HepG2 (cell line): ENCODE measurements around the gene GJA3. TPM values are rescaled to one million over a fixed set of nuclear protein-coding genes. Genes with fewer than 3 reads are reported as not detected.

ENCODE experiments used
- ATAC-seq: fragments of 200-7000 bp; cut with Tn5 transposase; 3 replicates; pipeline ENCODE4 v1.9.1; 2020; ENCODE audit warnings: mild to moderate bottlenecking, moderate library complexity
- BruUV-seq: library from RNA; stranded (reverse); fragments of 400-500 nt; replicated peaks from 2 replicates; lab custom pipeline; 2021; lab: Mats Ljungman, UMichigan
- CTCF ChIA-PET: fragments of 300-600 bp; formaldehyde crosslinking; extraction: SDS; loops from one replicate; lab custom pipeline; 2021; ENCODE audit warnings: low total read pairs, inconsistent platforms, low intra/inter-chr PET ratio; lab: Yijun Ruan, JAX
- POLR2A ChIA-PET: fragments of 350-600 bp; sonication (Branson Sonifier 250); formaldehyde crosslinking; loops from one replicate; lab custom pipeline; 2020; ENCODE audit warnings: antibody characterized with exemption, inconsistent platforms; lab: Yijun Ruan, JAX
- DNase-seq: peaks from one replicate; pipeline ENCODE4 v3.0.0-alpha.2; 2015; ENCODE audit warnings: low spot score
- FAIRE-seq: peaks from 3 replicates; lab custom pipeline; 2011; peaks lifted over from hg19 to GRCh38; lab: Jason Lieb, UNC
- H2AFZ ChIP-seq: one replicate; pipeline ENCODE4 v1.6.1; 2011; ENCODE audit warnings: low read length, inconsistent platforms
- H3K27ac ChIP-seq: fragments of 300-600 bp; 3 replicates; pipeline ENCODE4 v1.8.0; 2011; ENCODE audit warnings: mixed run types, mild to moderate bottlenecking, mixed read lengths, low read length, inconsistent platforms; ENCODE audit not compliant: insufficient read depth; ENCODE audit errors: extremely low read length
- H3K27me3 ChIP-seq, 2 experiments: fragments of 200-600 bp in 1 of 2; 2 replicates in 1 of 2; 3 replicates in 1 of 2; pipeline versions ENCODE4 v1.6.0 to v1.8.0; 2011; ENCODE audit warnings: low read length in 2 of 2, mild to moderate bottlenecking in 2 of 2, moderate library complexity in 2 of 2, inconsistent platforms in 1 of 2; ENCODE audit not compliant: insufficient read depth in 2 of 2, control insufficient read depth in 1 of 2
- H3K36me3 ChIP-seq, 2 experiments: fragments of 200-600 bp in 1 of 2; replicated peaks in 1 of 2; 2 replicates in 1 of 2; 3 replicates in 1 of 2; pipeline versions ENCODE4 v1.5.1 to v1.8.0; 2011; ENCODE audit warnings: low read length in 2 of 2, inconsistent platforms in 1 of 2; ENCODE audit not compliant: insufficient read depth in 2 of 2, control insufficient read depth in 1 of 2
- H3K4me1 ChIP-seq: 2 replicates; pipeline ENCODE4 v1.5.1; 2012; ENCODE audit warnings: low read length, inconsistent platforms; ENCODE audit not compliant: insufficient read depth
- H3K4me2 ChIP-seq: 2 replicates; pipeline ENCODE4 v1.6.0; 2011; ENCODE audit warnings: low read depth, low read length, inconsistent platforms
- H3K4me3 ChIP-seq, 3 experiments: fragments of 200-600 bp in 1 of 3; sonication (generic), shearing (Covaris generic) in 1 of 3; replicated peaks in 1 of 3; 2 replicates each; pipeline ENCODE4 v1.5.1; 2011 to 2016; ENCODE audit warnings: low read length in 3 of 3, inconsistent platforms in 2 of 3, low read depth in 2 of 3, mild to moderate bottlenecking in 2 of 3, control low read depth in 1 of 3, mixed read lengths in 1 of 3; ENCODE audit not compliant: insufficient read depth in 1 of 3
- H3K79me2 ChIP-seq: one replicate; pipeline ENCODE4 v1.6.1; 2011; ENCODE audit warnings: low read length, inconsistent platforms; ENCODE audit not compliant: insufficient read depth
- H3K9ac ChIP-seq: 2 replicates; pipeline ENCODE4 v1.6.0; 2011; ENCODE audit warnings: mild to moderate bottlenecking, low read depth, low read length, inconsistent platforms; ENCODE audit not compliant: insufficient read depth
- H3K9me3 ChIP-seq: 2 replicates; pipeline ENCODE4 v1.5.1; 2012; ENCODE audit warnings: mild to moderate bottlenecking, low read length
- H4K20me1 ChIP-seq: 2 replicates; pipeline ENCODE4 v1.6.0; 2011; ENCODE audit warnings: inconsistent platforms, mild to moderate bottlenecking, low read length, moderate library complexity; ENCODE audit not compliant: insufficient read depth
- IRF2 ChIP-seq: IDR thresholded peaks from 2 replicates; pipeline ENCODE4 v1.6.1; 2018; ENCODE audit warnings: missing genetic modification reagents, missing compliant biosample characterization
- IRX3 ChIP-seq: sonication (generic); formaldehyde crosslinking; IDR thresholded peaks from 2 replicates; pipeline ENCODE4 v1.8.1; 2023; ENCODE audit warnings: mild to moderate bottlenecking, low read depth, missing genetic modification reagents, borderline replicate concordance
- KDM5B ChIP-seq: sonication (generic); formaldehyde crosslinking; IDR thresholded peaks from 2 replicates; pipeline ENCODE4 v1.4.0; 2020; ENCODE audit warnings: missing genetic modification reagents, mild to moderate bottlenecking, borderline replicate concordance
- LCORL ChIP-seq, 2 experiments: fragments of 450-650 bp in 1 of 2; sonication (generic) in 1 of 2; formaldehyde crosslinking in 1 of 2; IDR thresholded peaks; 2 replicates each; pipeline versions ENCODE4 v1.5.0 to v1.6.1; 2017 to 2020; ENCODE audit warnings: antibody characterized with exemption in 1 of 2, missing genetic modification reagents in 1 of 2
- MBNL3 ChIP-seq: fragments of 250-450 bp; sonication (Bioruptor Pico); conservative IDR thresholded peaks from 2 replicates; pipeline ENCODE4 v1.8.0; 2022; ENCODE audit warnings: mild to moderate bottlenecking, inconsistent platforms
- MTA1 ChIP-seq: sonication (generic); formaldehyde crosslinking; IDR thresholded peaks from 2 replicates; pipeline ENCODE4 v1.4.0; 2020; ENCODE audit warnings: missing genetic modification reagents, mild to moderate bottlenecking, borderline replicate concordance
- PLSCR1 ChIP-seq: sonication (generic); formaldehyde crosslinking; IDR thresholded peaks from 2 replicates; pipeline ENCODE4 v1.5.0; 2020; ENCODE audit warnings: missing genetic modification reagents, mild to moderate bottlenecking, borderline replicate concordance
- RAD21 ChIP-seq: fragments of 450-650 bp; formaldehyde crosslinking; IDR thresholded peaks from 2 replicates; pipeline ENCODE4 v1.5.0; 2020; ENCODE audit warnings: mild to moderate bottlenecking
- SALL2 ChIP-seq: sonication (generic); formaldehyde crosslinking; IDR thresholded peaks from 2 replicates; pipeline ENCODE4 v1.8.1; 2023; ENCODE audit warnings: mild to moderate bottlenecking, missing genetic modification reagents, inconsistent platforms
- SMC3 ChIP-seq: IDR thresholded peaks from 2 replicates; pipeline ENCODE4 v1.6.1; 2011; ENCODE audit warnings: low read length, improper control_type of control experiment
- SRSF4 ChIP-seq: fragments of 200-400 bp; formaldehyde crosslinking; IDR thresholded peaks from one replicate; pipeline ENCODE4 v1.6.1; 2018; ENCODE audit warnings: mild to moderate bottlenecking, low read depth, low read length, moderate library complexity; ENCODE audit not compliant: poor library complexity, severe bottlenecking
- ZMAT3 ChIP-seq: sonication (generic); formaldehyde crosslinking; conservative IDR thresholded peaks from 2 replicates; pipeline ENCODE4 v1.7.0; 2021; ENCODE audit warnings: missing genetic modification reagents
- ZMYM3 ChIP-seq: sonication (generic); formaldehyde crosslinking; IDR thresholded peaks from 2 replicates; pipeline ENCODE4 v1.5.1; 2020; ENCODE audit warnings: mild to moderate bottlenecking, missing genetic modification reagents
- ZNF232 ChIP-seq: sonication (generic); formaldehyde crosslinking; IDR thresholded peaks from 2 replicates; pipeline ENCODE4 v1.4.0; 2020; ENCODE audit warnings: missing genetic modification reagents, borderline replicate concordance
- ZNF367 ChIP-seq: sonication (generic); formaldehyde crosslinking; IDR thresholded peaks from 2 replicates; pipeline ENCODE4 v1.4.0; 2020; ENCODE audit warnings: missing genetic modification reagents, borderline replicate concordance
- ZNF446 ChIP-seq: sonication (generic); formaldehyde crosslinking; IDR thresholded peaks from 2 replicates; pipeline ENCODE4 v1.5.0; 2020; ENCODE audit warnings: mild to moderate bottlenecking, missing genetic modification reagents
- ZNF557 ChIP-seq: sonication (generic); formaldehyde crosslinking; IDR thresholded peaks from 2 replicates; pipeline ENCODE4 v1.4.0; 2020; ENCODE audit warnings: missing genetic modification reagents
- ZSCAN31 ChIP-seq: sonication (generic); formaldehyde crosslinking; IDR thresholded peaks from 2 replicates; pipeline ENCODE4 v1.5.0; 2020; ENCODE audit warnings: low read depth, mild to moderate bottlenecking, missing genetic modification reagents
- WGBS: methylation state at CpG from one replicate; pipeline ENCODE4 v1.1.6; 2017; ENCODE audit warnings: low lambda C conversion rate; 5-methylcytosine and 5-hydroxymethylcytosine counted together
- in situ Hi-C: cut with HindIII; loops from 2 replicates; pipeline ENCODE4 v1.10.0; 2017; ENCODE audit warnings: low pct_unique_long_range_greater_than_20kb; ENCODE audit not compliant: extremely low pct_ligation_motif_present
- intact Hi-C: fragments of 100-400 bp; cut with micrococcal nuclease; formaldehyde crosslinking; loops from one replicate; pipeline ENCODE4 v1.10.0; 2022; ENCODE audit not compliant: unreplicated experiment
- polyA plus RNA-seq, 8 experiments: library from polyadenylated mRNA; depleted of rRNA in 3 of 8; stranded (reverse) in 7 of 8; unstranded in 1 of 8; fragments of >200 nt; fragmentation: Illumina TruSeq in 4 of 8; extraction: Trizol in 4 of 8; gene quantifications; 2 replicates each; pipeline versions ENCODE4 v1.2.1 to v1.2.3, GENCODE V29; 2011 to 2016; ENCODE audit warnings: low read depth in 4 of 8, missing spikeins in 1 of 8, mixed read lengths in 1 of 8; ENCODE audit not compliant: insufficient read depth in 1 of 8
- total RNA-seq, 5 experiments: library from RNA; depleted of rRNA; stranded (reverse); fragments of >200 nt; fragmentation: Illumina TruSeq; extraction: Trizol; gene quantifications; 2 replicates each; pipeline ENCODE4 v1.2.3, GENCODE V29; 2016; ENCODE audit warnings: low read depth in 1 of 5
- TF ChIP-seq, protein P1 (sequence below): sonication (generic); formaldehyde crosslinking; IDR thresholded peaks from 2 replicates; pipeline ENCODE4 v1.5.0; 2020; ENCODE audit warnings: missing genetic modification reagents
- TF ChIP-seq, protein P2 (sequence below): sonication (generic); formaldehyde crosslinking; IDR thresholded peaks from 2 replicates; pipeline ENCODE4 v1.5.1; 2020; ENCODE audit warnings: missing genetic modification reagents, mild to moderate bottlenecking, borderline replicate concordance

GJA3 gene
- total and polyA plus RNA-seq, 2 of the 13 experiments (the other 11 are each of a cell fraction or from before 2014, with no cell fraction given), result 0.04 TPM

- in situ Hi-C loops, result loop anchor here (10.0 kb wide), 1 partner anchor 742 kb away; no protein-coding TSS in a partner anchor
- TF ChIP-seq SRSF4 (no peak), RAD21 (CRISPR knock-in tag) (peak; percentile 50; the same call in 1 of the 2 replicates), KDM5B (CRISPR knock-in tag) (no peak), IRF2 (CRISPR knock-in tag) (0 out of 2 replicates have a peak, but pooled peaks have one; percentile 38), LCORL (IDR thresholded peaks at IDR 0.05) (no peak), LCORL (CRISPR knock-in tag; IDR thresholded peaks at IDR 0.05) (no peak), ZNF446 (CRISPR knock-in tag) (no peak), ZNF557 (CRISPR knock-in tag) (no peak), ZNF367 (CRISPR knock-in tag) (no peak), ZMYM3 (CRISPR knock-in tag) (no peak), ZSCAN31 (CRISPR knock-in tag) (no peak), SMC3 (peak; percentile 69), MTA1 (CRISPR knock-in tag) (no peak), PLSCR1 (CRISPR knock-in tag) (no peak), ZNF232 (no peak), ZMAT3 (CRISPR knock-in tag) (no peak), SALL2 (no peak), MBNL3 (CRISPR knock-in tag) (no peak), IRX3 (no peak)
- TF ChIP-seq, protein P1, sequence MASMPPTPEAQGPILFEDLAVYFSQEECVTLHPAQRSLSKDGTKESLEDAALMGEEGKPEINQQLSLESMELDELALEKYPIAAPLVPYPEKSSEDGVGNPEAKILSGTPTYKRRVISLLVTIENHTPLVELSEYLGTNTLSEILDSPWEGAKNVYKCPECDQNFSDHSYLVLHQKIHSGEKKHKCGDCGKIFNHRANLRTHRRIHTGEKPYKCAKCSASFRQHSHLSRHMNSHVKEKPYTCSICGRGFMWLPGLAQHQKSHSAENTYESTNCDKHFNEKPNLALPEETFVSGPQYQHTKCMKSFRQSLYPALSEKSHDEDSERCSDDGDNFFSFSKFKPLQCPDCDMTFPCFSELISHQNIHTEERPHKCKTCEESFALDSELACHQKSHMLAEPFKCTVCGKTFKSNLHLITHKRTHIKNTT (CRISPR knock-in tag), result no peak
- TF ChIP-seq, protein P2, sequence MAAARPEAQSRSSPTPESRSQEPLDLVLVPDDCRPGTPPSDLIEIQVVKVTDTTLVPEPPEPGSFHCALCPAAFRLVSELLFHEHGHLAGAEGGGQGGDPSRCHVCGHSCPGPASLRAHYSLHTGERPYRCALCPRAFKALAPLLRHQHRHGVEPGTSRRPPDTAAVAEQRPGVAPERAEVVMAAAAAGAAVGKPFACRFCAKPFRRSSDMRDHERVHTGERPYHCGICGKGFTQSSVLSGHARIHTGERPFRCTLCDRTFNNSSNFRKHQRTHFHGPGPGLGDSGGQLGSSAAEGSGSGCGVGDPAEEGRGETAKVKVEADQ (CRISPR knock-in tag), result no peak
These were observed 21.5 kb upstream of the GJA3 start for GRCh38 chr13:20182231-20182846.

More at GRCh38 chr13:20182231-20182846, 21.5 kb upstream of the GJA3 start:
- no peaks in the 10 kb centered on the region for H3K9me3 ChIP-seq
- intact Hi-C loops, result loop anchor here (5.0 kb wide), 1 partner anchor 740 kb away; no protein-coding TSS in a partner anchor
- WGBS, result 20% methylated on average over 5 of the region's 5 CpGs
- H3K4me3 ChIP-seq, result no peak overlapping the region
- H3K36me3 ChIP-seq, result no peaks in the 10 kb centered on the region
- ChIA-PET POLR2A (no interaction called here), CTCF (interaction anchor here (0.7 kb wide), 1 partner anchor 19 kb away, joined by 3 read pairs; no protein-coding TSS in a partner anchor)
- peak; percentile 95 for ATAC-seq
- FAIRE-seq, result peak; percentile 77
- DNase-seq, result peak; percentile 63
- H3K79me2 ChIP-seq, result no peaks in the 10 kb centered on the region
- no TSS peak for BruUV-seq
- H3K27ac ChIP-seq, result no peak overlapping the region
- H2AFZ ChIP-seq, result no peak overlapping the region
- H3K27me3 ChIP-seq, result peaks cover 2 to 9% of the 10 kb centered on the region in 2 experiments; a peak in 2 of 5 replicates
- no peaks in the 10 kb centered on the region for H4K20me1 ChIP-seq
- H3K4me1 ChIP-seq, result no peaks in the 10 kb centered on the region
- H3K9ac ChIP-seq, result no peak overlapping the region
- H3K4me2 ChIP-seq, result no peak overlapping the region
